OCI-LY7 (cell line): ENCODE results near the gene KBTBD8. TPM values are rescaled to one million over a fixed set of nuclear protein-coding genes. Genes with fewer than 3 reads are reported as not detected.
A peak's percentile ranks its signal among the peaks of the same experiment; 100 is the strongest.

Source experiments
- BruUV-seq: library from RNA; stranded (reverse); fragments of 400-500 nt; replicated peaks from 2 replicates; lab custom pipeline; 2021; lab: Mats Ljungman, UMichigan
- CTCF ChIA-PET: fragments of 300-600 bp; sonication (Branson Sonifier 250); formaldehyde crosslinking; loops from one replicate; lab custom pipeline; 2022; ENCODE audit warnings: antibody characterized with exemption; ENCODE audit not compliant: unreplicated experiment; lab: Charles Lee
- POLR2A ChIA-PET: fragments of 300-600 bp; sonication (Branson Sonifier 250); formaldehyde crosslinking; loops from one replicate; lab custom pipeline; 2022; ENCODE audit warnings: antibody characterized with exemption; lab: Charles Lee
- DNase-seq: peaks from one replicate; pipeline ENCODE4 v3.0.0-alpha.2; 2015; ENCODE audit warnings: low spot score
- H2AFZ ChIP-seq: fragments of 200-600 bp; sonication (generic), shearing (Covaris generic); 2 replicates; pipeline ENCODE4 v1.6.1; 2014; ENCODE audit warnings: mild to moderate bottlenecking, antibody characterized with exemption, low read length, moderate library complexity
- H3K27ac ChIP-seq: fragments of 200-600 bp; sonication (generic); 2 replicates; pipeline ENCODE4 v1.5.1; 2014; ENCODE audit warnings: mixed run types, low read depth, mild to moderate bottlenecking, moderate library complexity, low read length, inconsistent platforms; ENCODE audit not compliant: poor library complexity, severe bottlenecking
- H3K36me3 ChIP-seq: fragments of 200-600 bp; sonication (generic); 2 replicates; pipeline ENCODE4 v1.6.1; 2014; ENCODE audit warnings: mild to moderate bottlenecking, antibody characterized with exemption, low read length, moderate library complexity, mixed read lengths; ENCODE audit not compliant: insufficient read depth
- H3K4me1 ChIP-seq: fragments of 200-600 bp; sonication (generic); 2 replicates; pipeline ENCODE4 v1.5.1; 2014; ENCODE audit warnings: mild to moderate bottlenecking, low read length; ENCODE audit not compliant: insufficient read depth, poor library complexity, severe bottlenecking
- H3K4me2 ChIP-seq: fragments of 200-600 bp; sonication (generic); 2 replicates; pipeline ENCODE4 v1.6.1; 2014; ENCODE audit warnings: mild to moderate bottlenecking, low read length
- H3K4me3 ChIP-seq: fragments of 200-600 bp; sonication (generic); 2 replicates; pipeline ENCODE4 v1.5.1; 2014; ENCODE audit warnings: mild to moderate bottlenecking, low read depth, low read length; ENCODE audit not compliant: poor library complexity, severe bottlenecking
- H3K79me2 ChIP-seq: fragments of 200-600 bp; sonication (generic); 2 replicates; pipeline ENCODE4 v1.6.1; 2016; ENCODE audit warnings: low read depth, mild to moderate bottlenecking, low read length, moderate library complexity, mixed read lengths; ENCODE audit not compliant: insufficient read depth
- H3K9me2 ChIP-seq: fragments of 200-600 bp; sonication (generic); 2 replicates; pipeline ENCODE4 v1.6.1; 2016; ENCODE audit warnings: mild to moderate bottlenecking, low read length, mixed read lengths; ENCODE audit not compliant: insufficient read depth
- H3K9me3 ChIP-seq: fragments of 200-600 bp; sonication (generic); 2 replicates; pipeline ENCODE4 v1.6.1; 2014; ENCODE audit warnings: mild to moderate bottlenecking, mixed run types, low read length, mixed read lengths
- H4K20me1 ChIP-seq: fragments of 200-600 bp; sonication (generic); 2 replicates; pipeline ENCODE4 v1.6.1; 2014; ENCODE audit warnings: mild to moderate bottlenecking, antibody characterized with exemption, low read length, moderate library complexity, mixed read lengths; ENCODE audit not compliant: insufficient read depth
- EZH2phosphoT487 ChIP-seq: fragments of 200-600 bp; sonication (generic); IDR thresholded peaks from 2 replicates; pipeline ENCODE4 v1.6.1; 2018; ENCODE audit warnings: low read depth, borderline replicate concordance, mild to moderate bottlenecking, mixed run types, antibody characterized with exemption, low read length, moderate library complexity, mixed read lengths
- intact Hi-C: fragments of 100-400 bp; cut with micrococcal nuclease; formaldehyde crosslinking; loops from one replicate; pipeline ENCODE4 v1.10.0; 2022; ENCODE audit not compliant: unreplicated experiment
- total RNA-seq, 2 experiments: library from RNA; depleted of rRNA in 1 of 2; stranded (reverse); fragments of >200 nt in 1 of 2; shearing (Covaris generic) in 1 of 2; gene quantifications; 2 replicates each; pipeline ENCODE4 v1.2.3, GENCODE V29; 2014 to 2022
- TF ChIP-seq, protein P1 (sequence below): fragments of 200-600 bp; sonication (generic); conservative IDR thresholded peaks from 2 replicates; pipeline ENCODE4 v1.5.1; 2014; ENCODE audit warnings: mild to moderate bottlenecking, antibody characterized with exemption, low read length, moderate library complexity, mixed read lengths

Gene KBTBD8
- total RNA-seq, 2 experiments from 2014 or later, result 16.4 to 24.8 TPM

DNA sequence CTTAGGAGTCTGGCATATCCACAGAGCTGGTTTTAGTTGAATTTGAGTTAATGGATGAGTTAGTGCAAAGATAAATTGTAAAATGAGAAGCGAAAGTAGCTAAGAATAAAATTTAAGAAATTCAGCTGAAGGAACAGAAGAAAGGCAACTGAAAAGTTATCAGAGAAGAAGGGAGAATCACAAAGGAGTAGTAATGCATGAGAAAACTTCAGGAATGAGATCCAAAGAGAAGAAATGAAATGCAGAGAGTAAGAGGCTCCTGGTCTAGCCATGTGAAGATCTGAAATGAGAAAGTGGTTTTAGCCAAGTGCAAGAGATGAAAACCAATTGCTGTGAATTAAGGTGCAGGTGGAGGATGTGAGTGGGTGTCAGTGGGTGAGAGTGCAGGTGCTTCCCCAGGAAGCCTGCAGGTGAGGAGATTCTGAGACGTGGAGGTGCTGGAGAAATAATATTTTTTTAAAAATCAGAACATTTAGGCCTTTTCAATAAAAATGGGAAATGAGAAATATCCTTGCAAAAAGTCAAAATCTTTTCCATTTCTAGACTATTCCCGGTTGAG lies 18.5 kb downstream of the KBTBD8 start:
- Histone ChIP-seq H2AFZ (peak overlapping the region; percentile 73; the same call in 1 of the 2 replicates), H3K4me1 (peaks cover 70% of the 10 kb centered on the region), H3K4me3 (peak overlapping the region; percentile 54), H3K27ac (peak overlapping the region; percentile 94), H3K79me2 (peaks cover 4% of the 10 kb centered on the region; the same call in 1 of the 2 replicates), H4K20me1 (no peaks in the 10 kb centered on the region), H3K4me2 (peak overlapping the region; percentile 79), H3K9me2 (no peaks in the 10 kb centered on the region), H3K9me3 (no peaks in the 10 kb centered on the region; the same call in 1 of the 2 replicates), H3K36me3 (peaks cover 20% of the 10 kb centered on the region)
- intact Hi-C loops, result loop anchor here (1.0 kb wide), 2 partner anchors 18 to 29 kb away; partner anchors contain the start of gene KBTBD8
- no TSS peak for BruUV-seq
- CTCF ChIA-PET, result interaction anchor here (0.7 to 1.8 kb wide), 5 partner anchors 11 to 44 kb away, joined by 3 to 5 read pairs (median 3); no protein-coding TSS in a partner anchor
- DNase-seq, result peak; percentile 75
- POLR2A ChIA-PET, result interaction anchor here (0.5 to 10.5 kb wide), 7 partner anchors 9 to 79 kb away, joined by 3 to 115 read pairs (median 4); partner anchors contain the start of gene KBTBD8
- no peak for TF ChIP-seq EZH2phosphoT487
- TF ChIP-seq, protein P1, sequence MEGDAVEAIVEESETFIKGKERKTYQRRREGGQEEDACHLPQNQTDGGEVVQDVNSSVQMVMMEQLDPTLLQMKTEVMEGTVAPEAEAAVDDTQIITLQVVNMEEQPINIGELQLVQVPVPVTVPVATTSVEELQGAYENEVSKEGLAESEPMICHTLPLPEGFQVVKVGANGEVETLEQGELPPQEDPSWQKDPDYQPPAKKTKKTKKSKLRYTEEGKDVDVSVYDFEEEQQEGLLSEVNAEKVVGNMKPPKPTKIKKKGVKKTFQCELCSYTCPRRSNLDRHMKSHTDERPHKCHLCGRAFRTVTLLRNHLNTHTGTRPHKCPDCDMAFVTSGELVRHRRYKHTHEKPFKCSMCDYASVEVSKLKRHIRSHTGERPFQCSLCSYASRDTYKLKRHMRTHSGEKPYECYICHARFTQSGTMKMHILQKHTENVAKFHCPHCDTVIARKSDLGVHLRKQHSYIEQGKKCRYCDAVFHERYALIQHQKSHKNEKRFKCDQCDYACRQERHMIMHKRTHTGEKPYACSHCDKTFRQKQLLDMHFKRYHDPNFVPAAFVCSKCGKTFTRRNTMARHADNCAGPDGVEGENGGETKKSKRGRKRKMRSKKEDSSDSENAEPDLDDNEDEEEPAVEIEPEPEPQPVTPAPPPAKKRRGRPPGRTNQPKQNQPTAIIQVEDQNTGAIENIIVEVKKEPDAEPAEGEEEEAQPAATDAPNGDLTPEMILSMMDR, result no peak

DNA sequence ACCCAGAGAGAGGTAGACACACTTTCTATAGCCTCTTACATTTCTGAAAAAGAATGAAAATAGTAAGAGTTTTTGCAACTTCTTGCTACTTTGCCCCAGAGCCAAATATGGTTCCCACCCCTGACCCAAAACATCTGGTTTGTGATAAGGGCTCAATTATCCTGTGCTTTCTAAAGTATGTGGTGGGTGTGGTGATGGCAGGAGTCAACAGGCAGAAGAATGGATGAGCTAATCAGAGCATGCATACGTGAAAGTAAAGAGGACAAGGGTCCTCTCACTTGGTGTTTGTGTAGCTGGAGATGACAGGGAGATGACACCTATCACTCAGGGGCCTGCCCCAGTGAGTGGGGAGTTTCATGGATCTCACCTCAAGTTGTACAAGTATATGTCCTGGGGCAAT lies 19.1 kb downstream of the KBTBD8 start:
- POLR2A ChIA-PET, result interaction anchor here (0.8 to 10.5 kb wide), 7 partner anchors 10 to 45 kb away, joined by 3 to 115 read pairs (median 10); partner anchors contain the start of gene KBTBD8

More for the DNA sequence above, 19.1 kb downstream of the KBTBD8 start:
- Histone ChIP-seq H3K36me3 (peaks cover 14% of the 10 kb centered on the region), H3K4me3 (peak overlapping the region; percentile 54), H3K9me3 (no peaks in the 10 kb centered on the region; the same call in 1 of the 2 replicates), H2AFZ (peak overlapping the region; percentile 73), H3K79me2 (peaks cover 4% of the 10 kb centered on the region; the same call in 1 of the 2 replicates), H3K4me1 (peaks cover 70% of the 10 kb centered on the region), H3K27ac (peak overlapping the region; percentile 94), H3K4me2 (peak overlapping the region; percentile 79), H3K9me2 (no peaks in the 10 kb centered on the region), H4K20me1 (no peaks in the 10 kb centered on the region)
- CTCF ChIA-PET, result interaction anchor here (0.7 to 1.8 kb wide), 3 partner anchors 17 to 45 kb away, joined by 3 to 5 read pairs (median 4); no protein-coding TSS in a partner anchor
- peak; percentile 43 for DNase-seq
- intact Hi-C loops, result loop anchor here (1.0 kb wide), 1 partner anchor 28 kb away; no protein-coding TSS in a partner anchor
- TF ChIP-seq EZH2phosphoT487, result no peak
- TF ChIP-seq, protein P1, result no peak
- TSS peak; percentile 53 for BruUV-seq
